Right lobe of liver (tissue), 6 donors: Measurements from ENCODE around the gene CACNA1C. TPM values are rescaled to one million over a fixed set of nuclear protein-coding genes. Genes with fewer than 3 reads are reported as not detected.

Source experiments
- ATAC-seq, 4 donors: fragments of 200-7000 bp; cut with Tn5 transposase; one replicate each; pipeline ENCODE4 v1.9.1; 2020; ENCODE audit warnings: mild to moderate bottlenecking in 4 of 4, moderate library complexity in 4 of 4
- DNase-seq, 3 donors: peaks; one replicate each; pipeline ENCODE4 v3.0.0-alpha.2; 2020
- H3K27ac ChIP-seq, 3 donors: fragments of 200-600 bp; one replicate each; pipeline ENCODE4 v1.8.0; 2022
- H3K27me3 ChIP-seq, 2 donors: fragments of 200-600 bp; one replicate each; pipeline ENCODE4 v1.8.0; 2022
- H3K36me3 ChIP-seq, 4 donors: fragments of 200-600 bp; sonication (generic) in 1 of 4; one replicate each; pipeline versions ENCODE4 v1.5.1 to v1.8.0; 2017 to 2022; ENCODE audit warnings: control low read depth in 1 of 4
- H3K4me1 ChIP-seq, 4 donors: fragments of 200-600 bp; sonication (generic) in 1 of 4; one replicate each; pipeline versions ENCODE4 v1.5.1 to v1.8.0; 2017 to 2022; ENCODE audit warnings: control low read depth in 1 of 4
- H3K4me3 ChIP-seq, 3 donors: fragments of 200-600 bp; one replicate each; pipeline ENCODE4 v1.8.0; 2022
- H3K9me3 ChIP-seq, 4 donors: fragments of 200-600 bp; sonication (generic) in 1 of 4; one replicate each; pipeline versions ENCODE4 v1.5.1 to v1.8.0; 2017 to 2022; ENCODE audit warnings: control low read depth in 1 of 4
- CTCF ChIP-seq, 4 donors: fragments of 200-600 bp in 3 of 4; fragments of 450-650 bp in 1 of 4; IDR thresholded peaks; one replicate each; pipeline versions ENCODE4 v1.5.1 to v1.8.0; 2016 to 2022; ENCODE audit warnings: antibody characterized with exemption in 4 of 4, mild to moderate bottlenecking in 2 of 4
- POLR2A ChIP-seq: fragments of 450-650 bp; IDR thresholded peaks from one replicate; pipeline ENCODE4 v1.6.1; 2017; ENCODE audit warnings: antibody characterized with exemption, mild to moderate bottlenecking
- WGBS: methylation state at CpG from one replicate; pipeline ENCODE4 v1.1.6; 2018; ENCODE audit warnings: low coverage, low lambda C conversion rate; ENCODE audit not compliant: insufficient coverage; ENCODE audit errors: missing lambda C conversion rate; 5-methylcytosine and 5-hydroxymethylcytosine counted together
- intact Hi-C, 2 donors: fragments of 100-400 bp; cut with DNase I; formaldehyde crosslinking; loops; one replicate each; pipeline versions ENCODE4 v1.11.2 to v1.14.1; 2022
- total RNA-seq, 6 experiments: library from RNA; depleted of rRNA in 2 of 6; stranded (reverse); fragments of >200 nt in 2 of 6; fragmentation: NEBNext Ultra II Directional in 3 of 6; extraction: Animal tissue kit (Norgen Biotek cat#: 25700) in 3 of 6; gene quantifications; one replicate each; pipeline versions ENCODE4 v1.1.0 to v1.2.4, GENCODE V29; 2016 to 2023
- donor health status: DM: no; HTN: yes; CAD: no.
- donor health status: DM: no; HTN: no; CAD: no.
- donor health status: DM: no; HTN: no; CAD: no.
- donor health status: DM: no; HTN: yes; CAD: no.
- donor health status: DM: no; HTN: yes; CAD: no.

CACNA1C gene
- total RNA-seq, 6 experiments from 2014 or later, result 0.18 to 1.0 (median 0.57) TPM

- DNase-seq (no peak), ATAC-seq (no peak)
- no peaks in the 10 kb centered on the region for H3K36me3 ChIP-seq
- TF ChIP-seq POLR2A, result no peak
- no peak for TF ChIP-seq CTCF (IDR thresholded peaks at IDR 0.05)
- no peak overlapping the region for H3K27ac ChIP-seq
- H3K4me3 ChIP-seq, result no peak overlapping the region
- H3K27me3 ChIP-seq, result no peaks in the 10 kb centered on the region
- WGBS, result 63% methylated on average over 9 of the region's 9 CpGs
- H3K9me3 ChIP-seq, result no peaks in the 10 kb centered on the region
- H3K4me1 ChIP-seq, result no peaks in the 10 kb centered on the region
- intact Hi-C loops, result no loop called here
These were observed 352.3 kb downstream of the CACNA1C start for GRCh38 chr12:2405039-2405438.

- H3K9me3 ChIP-seq, result no peaks in the 10 kb centered on the region
- intact Hi-C loops, result no loop called here
- H3K36me3 ChIP-seq, result no peaks in the 10 kb centered on the region
- ATAC-seq, result no peak
- WGBS, result 38% methylated on average over 1 of the region's 10 CpGs
- no peak for DNase-seq
- no peak overlapping the region for H3K27ac ChIP-seq
- H3K4me1 ChIP-seq, result no peaks in the 10 kb centered on the region
- TF ChIP-seq CTCF (IDR thresholded peaks at IDR 0.05), result no peak
- TF ChIP-seq POLR2A, result no peak
- H3K27me3 ChIP-seq, result no peaks in the 10 kb centered on the region
- H3K4me3 ChIP-seq, result no peak overlapping the region
These were observed 354.1 kb downstream of the CACNA1C start for GRCh38 chr12:2406903-2407302.

GRCh38 chr12:2408262-2408661, 355.5 kb downstream of the CACNA1C start:
- H3K27me3 ChIP-seq, result no peaks in the 10 kb centered on the region
- H3K4me1 ChIP-seq, result no peaks in the 10 kb centered on the region
- no peak for TF ChIP-seq CTCF (IDR thresholded peaks at IDR 0.05)
- TF ChIP-seq POLR2A, result no peak
- no peak overlapping the region for H3K4me3 ChIP-seq
- intact Hi-C loops, result no loop called here
- DNase-seq (no peak), ATAC-seq (no peak)
- H3K27ac ChIP-seq, result no peak overlapping the region
- H3K36me3 ChIP-seq, result no peaks in the 10 kb centered on the region
- WGBS, result 26% methylated on average over 3 of the region's 3 CpGs
- no peaks in the 10 kb centered on the region for H3K9me3 ChIP-seq

GRCh38 chr12:2409656-2410265, 357.0 kb downstream of the CACNA1C start:
- intact Hi-C loops, result no loop called here
- Histone ChIP-seq H3K4me1 (no peaks in the 10 kb centered on the region), H3K27ac (no peak overlapping the region), H3K27me3 (no peaks in the 10 kb centered on the region), H3K4me3 (no peak overlapping the region), H3K9me3 (no peaks in the 10 kb centered on the region), H3K36me3 (no peaks in the 10 kb centered on the region)
- WGBS, result 67% methylated on average over 7 of the region's 21 CpGs
- no peak for TF ChIP-seq POLR2A
- no peak for TF ChIP-seq CTCF (IDR thresholded peaks at IDR 0.05)
- no peak for DNase-seq
- ATAC-seq, result no peak

GRCh38 chr12:2410496-2410895, 357.7 kb downstream of the CACNA1C start:
- TF ChIP-seq POLR2A (no peak), CTCF (IDR thresholded peaks at IDR 0.05) (no peak)
- Histone ChIP-seq H3K27me3 (no peaks in the 10 kb centered on the region), H3K4me3 (no peak overlapping the region), H3K27ac (no peak overlapping the region), H3K4me1 (no peaks in the 10 kb centered on the region), H3K36me3 (no peaks in the 10 kb centered on the region), H3K9me3 (no peaks in the 10 kb centered on the region)
- 83% methylated on average over 6 of the region's 10 CpGs for WGBS
- ATAC-seq (no peak), DNase-seq (no peak)
- intact Hi-C loops, result no loop called here
